ENCODE measurements around the gene PBX1.

The PBX1 gene

GRCh38 chr1:164735315-164736052, 176.5 kb downstream of the PBX1 start:
- DNase-seq = peak; percentile 24

GRCh38 chr1:164736137-164736536, 177.2 kb downstream of the PBX1 start:
- no peak for DNase-seq

GRCh38 chr1:164739189-164739588, 180.2 kb downstream of the PBX1 start:
- DNase-seq = no peak

- no peak for DNase-seq
Observed at GRCh38 chr1:164740000-164740526, 181.1 kb downstream of the PBX1 start.

- no peak for DNase-seq
Observed at GRCh38 chr1:164742745-164743144, 183.8 kb downstream of the PBX1 start.

- DNase-seq = no peak
Observed at GRCh38 chr1:164743976-164744375, 185.0 kb downstream of the PBX1 start.

- no peak for DNase-seq
Observed at GRCh38 chr1:164745736-164746135, 186.8 kb downstream of the PBX1 start.

GRCh38 chr1:164746632-164747031, 187.6 kb downstream of the PBX1 start:
- DNase-seq = no peak

GRCh38 chr1:164748253-164748899, 189.4 kb downstream of the PBX1 start:
- DNase-seq = no peak

- no peak for DNase-seq
Observed at GRCh38 chr1:164753521-164754077, 194.6 kb downstream of the PBX1 start.

GRCh38 chr1:164754088-164754600, 195.2 kb downstream of the PBX1 start:
- no peak for DNase-seq

- no peak for DNase-seq
Observed at GRCh38 chr1:164755690-164756089, 196.7 kb downstream of the PBX1 start.

GRCh38 chr1:164756741-164757140, 197.8 kb downstream of the PBX1 start:
- DNase-seq = no peak

- DNase-seq = no peak
Observed at GRCh38 chr1:164757625-164758024, 198.6 kb downstream of the PBX1 start.

- no peak for DNase-seq
Observed at GRCh38 chr1:164759144-164759920, 200.3 kb downstream of the PBX1 start.

GRCh38 chr1:164759979-164760469, 201.0 kb downstream of the PBX1 start:
- no peak for DNase-seq

- DNase-seq = no peak
Observed at GRCh38 chr1:164760569-164760968, 201.6 kb downstream of the PBX1 start.

- DNase-seq = no peak
Observed at GRCh38 chr1:164761009-164761408, 202.0 kb downstream of the PBX1 start.

GRCh38 chr1:164763098-164763497, 204.1 kb downstream of the PBX1 start:
- no peak for DNase-seq

GRCh38 chr1:164764333-164764732, 205.3 kb downstream of the PBX1 start:
- DNase-seq = no peak

- no peak for DNase-seq
Observed at GRCh38 chr1:164765557-164765956, 206.6 kb downstream of the PBX1 start.

- DNase-seq = no peak
Observed at GRCh38 chr1:164765992-164766720, 207.2 kb downstream of the PBX1 start.

Data from NCI-H748 treated with DMSO at 0.1 percent for 48 hours (cell line).